ENCODE results near the gene PTPN1. TPM values are rescaled to one million over a fixed set of nuclear protein-coding genes. Genes with fewer than 3 reads are reported as not detected.

Gene PTPN1
- total and polyA plus RNA-seq, 2 of the 13 experiments (the other 11 are each of a cell fraction or from before 2014, with no cell fraction given) = 17.7 to 37.2 TPM

DNA sequence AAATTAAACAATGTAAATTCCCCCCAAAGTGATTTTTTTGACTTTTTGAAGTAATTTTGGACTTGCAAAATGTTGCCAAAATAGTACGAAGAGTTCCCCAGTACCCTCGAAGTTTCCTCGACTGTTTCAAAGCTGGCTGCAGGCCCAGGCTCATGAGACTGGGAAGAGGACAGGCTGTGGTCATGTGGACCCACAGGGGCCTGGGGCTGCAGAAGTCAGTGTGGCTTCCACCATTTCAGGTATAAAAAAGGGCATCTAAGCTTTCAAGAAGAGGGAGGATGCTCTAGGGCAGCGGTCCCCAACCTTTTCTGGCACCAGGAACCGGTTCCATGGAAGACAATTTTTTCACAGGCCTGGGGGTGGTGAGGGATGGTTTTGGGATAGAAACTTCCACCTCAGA lies 75.0 kb downstream of the PTPN1 start (continued):
- TF ChIP-seq, protein P1, sequence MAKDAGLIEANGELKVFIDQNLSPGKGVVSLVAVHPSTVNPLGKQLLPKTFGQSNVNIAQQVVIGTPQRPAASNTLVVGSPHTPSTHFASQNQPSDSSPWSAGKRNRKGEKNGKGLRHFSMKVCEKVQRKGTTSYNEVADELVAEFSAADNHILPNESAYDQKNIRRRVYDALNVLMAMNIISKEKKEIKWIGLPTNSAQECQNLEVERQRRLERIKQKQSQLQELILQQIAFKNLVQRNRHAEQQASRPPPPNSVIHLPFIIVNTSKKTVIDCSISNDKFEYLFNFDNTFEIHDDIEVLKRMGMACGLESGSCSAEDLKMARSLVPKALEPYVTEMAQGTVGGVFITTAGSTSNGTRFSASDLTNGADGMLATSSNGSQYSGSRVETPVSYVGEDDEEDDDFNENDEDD (CRISPR knock-in tag; IDR thresholded peaks at IDR 0.05; ENCODE audit: borderline replicate concordance) = no peak
- TF ChIP-seq, protein P2, sequence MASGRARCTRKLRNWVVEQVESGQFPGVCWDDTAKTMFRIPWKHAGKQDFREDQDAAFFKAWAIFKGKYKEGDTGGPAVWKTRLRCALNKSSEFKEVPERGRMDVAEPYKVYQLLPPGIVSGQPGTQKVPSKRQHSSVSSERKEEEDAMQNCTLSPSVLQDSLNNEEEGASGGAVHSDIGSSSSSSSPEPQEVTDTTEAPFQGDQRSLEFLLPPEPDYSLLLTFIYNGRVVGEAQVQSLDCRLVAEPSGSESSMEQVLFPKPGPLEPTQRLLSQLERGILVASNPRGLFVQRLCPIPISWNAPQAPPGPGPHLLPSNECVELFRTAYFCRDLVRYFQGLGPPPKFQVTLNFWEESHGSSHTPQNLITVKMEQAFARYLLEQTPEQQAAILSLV (CRISPR knock-in tag; IDR thresholded peaks at IDR 0.05; ENCODE audit: borderline replicate concordance) = no peak
- TF ChIP-seq, protein P3, sequence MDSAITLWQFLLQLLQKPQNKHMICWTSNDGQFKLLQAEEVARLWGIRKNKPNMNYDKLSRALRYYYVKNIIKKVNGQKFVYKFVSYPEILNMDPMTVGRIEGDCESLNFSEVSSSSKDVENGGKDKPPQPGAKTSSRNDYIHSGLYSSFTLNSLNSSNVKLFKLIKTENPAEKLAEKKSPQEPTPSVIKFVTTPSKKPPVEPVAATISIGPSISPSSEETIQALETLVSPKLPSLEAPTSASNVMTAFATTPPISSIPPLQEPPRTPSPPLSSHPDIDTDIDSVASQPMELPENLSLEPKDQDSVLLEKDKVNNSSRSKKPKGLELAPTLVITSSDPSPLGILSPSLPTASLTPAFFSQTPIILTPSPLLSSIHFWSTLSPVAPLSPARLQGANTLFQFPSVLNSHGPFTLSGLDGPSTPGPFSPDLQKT (CRISPR knock-in tag; IDR thresholded peaks at IDR 0.05; ENCODE audit: borderline replicate concordance) = no peak
- TF ChIP-seq NFKBIZ (CRISPR knock-in tag; IDR thresholded peaks at IDR 0.05) = no peak
- no peak for TF ChIP-seq BHLHE40 (IDR thresholded peaks at IDR 0.05; ENCODE audit: low read length)
- no peak for TF ChIP-seq MAFF (IDR thresholded peaks at IDR 0.05; ENCODE audit: low read depth, low read length)

DNA sequence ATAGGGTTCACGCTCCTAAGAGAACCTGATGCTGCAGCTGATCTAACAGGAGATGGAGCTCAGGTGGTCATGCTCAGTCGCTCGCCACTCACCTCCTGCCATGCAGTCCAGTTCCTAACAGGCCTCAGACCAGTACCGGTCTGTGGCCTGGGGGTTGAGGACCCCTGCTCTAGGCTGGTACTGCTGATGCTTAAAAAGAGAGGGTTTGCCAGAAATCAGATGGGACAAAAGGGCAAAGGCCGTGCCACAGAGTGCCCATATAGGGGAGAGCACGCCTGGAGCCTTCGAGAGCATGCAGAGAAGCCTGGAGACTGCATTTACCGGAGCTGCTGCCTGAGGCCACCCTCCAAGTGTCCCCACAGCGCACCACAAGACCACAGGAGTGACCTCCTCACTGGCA lies 75.5 kb downstream of the PTPN1 start:
- H3K27ac ChIP-seq (ENCODE audit: extremely low read length, insufficient read depth, low read length) = no peak overlapping the region
- no peak overlapping the region for H3K4me3 ChIP-seq (replicated peaks in 1 of 3; ENCODE audit: insufficient read depth in 1 of 3, low read depth in 2 of 3, low read length in 3 of 3)
- no peak for DNase-seq (ENCODE audit: low spot score)
- intact Hi-C loops (cut with micrococcal nuclease; ENCODE audit: unreplicated experiment) = no loop called here
- no peak for FAIRE-seq
- H3K4me2 ChIP-seq (ENCODE audit: low read depth, low read length) = no peak overlapping the region
- H4K20me1 ChIP-seq (ENCODE audit: insufficient read depth, low read length) = no peaks in the 10 kb centered on the region
- in situ Hi-C loops (cut with HindIII; ENCODE audit: extremely low pct_ligation_motif_present, low pct_unique_long_range_greater_than_20kb) = loop anchor here (10.0 kb wide), 1 partner anchor 471 kb away; the partner anchor contains the start of gene UBE2V1
- WGBS (ENCODE audit: low lambda C conversion rate) = 96% methylated on average over 8 of the region's 9 CpGs
- no peaks in the 10 kb centered on the region for H3K79me2 ChIP-seq (ENCODE audit: insufficient read depth, low read length)
- peaks cover 27 to 45% of the 10 kb centered on the region in 2 experiments for H3K36me3 ChIP-seq (replicated peaks in 1 of 2; ENCODE audit: control insufficient read depth in 1 of 2, insufficient read depth in 2 of 2, low read length in 2 of 2)
- CTCF ChIA-PET (ENCODE audit: low intra/inter-chr PET ratio, low total read pairs) = no interaction called here
- ATAC-seq = no peak
- H3K27me3 ChIP-seq (ENCODE audit: control insufficient read depth in 1 of 2, insufficient read depth in 2 of 2, low read length in 2 of 2) = no peaks in the 10 kb centered on the region
- H2AFZ ChIP-seq (ENCODE audit: low read length) = no peak overlapping the region
- H3K9me3 ChIP-seq (ENCODE audit: low read length) = no peaks in the 10 kb centered on the region
- no peaks in the 10 kb centered on the region for H3K4me1 ChIP-seq (ENCODE audit: insufficient read depth, low read length)
- no TSS peak for BruUV-seq (replicated peaks)
- POLR2A ChIA-PET = no interaction called here
- no peak overlapping the region for H3K9ac ChIP-seq (ENCODE audit: insufficient read depth, low read depth, low read length)
- TF ChIP-seq ZNF263 (CRISPR knock-in tag; IDR thresholded peaks at IDR 0.05) (no peak), ZNF180 (CRISPR knock-in tag; IDR thresholded peaks at IDR 0.05; ENCODE audit: borderline replicate concordance, low read depth) (no peak), ZNF577 (CRISPR knock-in tag; IDR thresholded peaks at IDR 0.05; ENCODE audit: borderline replicate concordance, low read depth) (no peak), TRIM24 (CRISPR knock-in tag; IDR thresholded peaks at IDR 0.05) (no peak), KDM3A (CRISPR knock-in tag; IDR thresholded peaks at IDR 0.05; ENCODE audit: low read depth) (no peak), ZSCAN25 (CRISPR knock-in tag; IDR thresholded peaks at IDR 0.05) (no peak), EEA1 (CRISPR knock-in tag; IDR thresholded peaks at IDR 0.05; ENCODE audit: borderline replicate concordance) (no peak), ATRX (CRISPR knock-in tag; IDR thresholded peaks at IDR 0.05; ENCODE audit: borderline replicate concordance) (no peak), KLF6 (CRISPR knock-in tag; IDR thresholded peaks at IDR 0.05) (no peak), RELA (CRISPR knock-in tag; IDR thresholded peaks at IDR 0.05) (no peak), ONECUT2 (CRISPR knock-in tag; IDR thresholded peaks at IDR 0.05) (no peak)
- TF ChIP-seq, protein P4, sequence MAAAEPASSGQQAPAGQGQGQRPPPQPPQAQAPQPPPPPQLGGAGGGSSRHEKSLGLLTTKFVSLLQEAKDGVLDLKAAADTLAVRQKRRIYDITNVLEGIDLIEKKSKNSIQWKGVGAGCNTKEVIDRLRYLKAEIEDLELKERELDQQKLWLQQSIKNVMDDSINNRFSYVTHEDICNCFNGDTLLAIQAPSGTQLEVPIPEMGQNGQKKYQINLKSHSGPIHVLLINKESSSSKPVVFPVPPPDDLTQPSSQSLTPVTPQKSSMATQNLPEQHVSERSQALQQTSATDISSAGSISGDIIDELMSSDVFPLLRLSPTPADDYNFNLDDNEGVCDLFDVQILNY (CRISPR knock-in tag; conservative IDR thresholded peaks at IDR 0.05) = no peak
- TF ChIP-seq, protein P5, sequence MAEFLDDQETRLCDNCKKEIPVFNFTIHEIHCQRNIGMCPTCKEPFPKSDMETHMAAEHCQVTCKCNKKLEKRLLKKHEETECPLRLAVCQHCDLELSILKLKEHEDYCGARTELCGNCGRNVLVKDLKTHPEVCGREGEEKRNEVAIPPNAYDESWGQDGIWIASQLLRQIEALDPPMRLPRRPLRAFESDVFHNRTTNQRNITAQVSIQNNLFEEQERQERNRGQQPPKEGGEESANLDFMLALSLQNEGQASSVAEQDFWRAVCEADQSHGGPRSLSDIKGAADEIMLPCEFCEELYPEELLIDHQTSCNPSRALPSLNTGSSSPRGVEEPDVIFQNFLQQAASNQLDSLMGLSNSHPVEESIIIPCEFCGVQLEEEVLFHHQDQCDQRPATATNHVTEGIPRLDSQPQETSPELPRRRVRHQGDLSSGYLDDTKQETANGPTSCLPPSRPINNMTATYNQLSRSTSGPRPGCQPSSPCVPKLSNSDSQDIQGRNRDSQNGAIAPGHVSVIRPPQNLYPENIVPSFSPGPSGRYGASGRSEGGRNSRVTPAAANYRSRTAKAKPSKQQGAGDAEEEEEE (CRISPR knock-in tag; IDR thresholded peaks at IDR 0.05; ENCODE audit: borderline replicate concordance) = no peak
